HCT116 (cell line): Measurements from ENCODE around the gene KIRREL2. TPM values are rescaled to one million over a fixed set of nuclear protein-coding genes. Genes with fewer than 3 reads are reported as not detected.

Source experiments
- ATAC-seq: fragments of 200-7000 bp; cut with Tn5 transposase; 2 replicates; pipeline ENCODE4 v1.9.1; 2020; ENCODE audit warnings: mild to moderate bottlenecking, moderate library complexity
- BruUV-seq: library from RNA; stranded (reverse); fragments of 400-500 nt; replicated peaks from 2 replicates; lab custom pipeline; 2021; lab: Mats Ljungman, UMichigan
- CTCF ChIA-PET: fragments of 300-600 bp; sonication (Branson Sonifier 250); formaldehyde crosslinking; loops from one replicate; lab custom pipeline; 2021; ENCODE audit warnings: antibody characterized with exemption; lab: Charles Lee
- POLR2A ChIA-PET: fragments of 300-600, 350-600 bp; sonication (Branson Sonifier 250); formaldehyde crosslinking; loops from one replicate; lab custom pipeline; 2021; ENCODE audit warnings: antibody characterized with exemption; lab: Charles Lee
- RAD21 ChIA-PET, 2 experiments: fragments of 300-600 bp; sonication (Branson Sonifier 250); formaldehyde crosslinking; loops; one replicate each; lab custom pipeline; 2023; ENCODE audit warnings: low total read pairs in 2 of 2; ENCODE audit not compliant: uncharacterized antibody in 2 of 2, unreplicated experiment in 2 of 2, low non-redundant PET in 1 of 2; lab: Charles Lee
- DNase-seq: peaks from one replicate; pipeline ENCODE4 v3.0.0-alpha.2; 2010; ENCODE audit warnings: low read depth, low spot score
- H2AFZ ChIP-seq: fragments of 200-600 bp; shearing (Covaris generic), sonication (generic); 2 replicates; pipeline ENCODE4 v1.6.1; 2017; ENCODE audit warnings: low read depth, mixed run types, mixed read lengths, antibody characterized with exemption, low read length; ENCODE audit not compliant: poor library complexity, severe bottlenecking
- H3K27ac ChIP-seq: 2 replicates; pipeline ENCODE4 v1.5.1; 2012; ENCODE audit warnings: low read depth, low read length
- H3K27me3 ChIP-seq: fragments of 200-600 bp; sonication (generic); 2 replicates; pipeline ENCODE4 v1.6.1; 2016; ENCODE audit warnings: mixed run types, low read length, mixed read lengths; ENCODE audit not compliant: insufficient read depth
- H3K36me3 ChIP-seq, 2 experiments: fragments of 200-500 bp in 1 of 2; fragments of 200-600 bp in 1 of 2; sonication (Bioruptor generic) in 1 of 2; sonication (generic) in 1 of 2; 2 replicates each; pipeline versions ENCODE4 v1.5.1 to v1.6.1; 2014 to 2016; ENCODE audit warnings: low read length in 2 of 2, inconsistent platforms in 1 of 2, mixed read lengths in 1 of 2, mixed run types in 1 of 2; ENCODE audit not compliant: insufficient read depth in 2 of 2, control insufficient read depth in 1 of 2
- H3K4me1 ChIP-seq, 2 experiments: fragments of 200-600 bp in 1 of 2; sonication (generic) in 1 of 2; 2 replicates each; pipeline versions ENCODE4 v1.5.1 to v1.6.1; 2012 to 2017; ENCODE audit warnings: low read length in 2 of 2, inconsistent platforms in 1 of 2, mild to moderate bottlenecking in 1 of 2, mixed read lengths in 1 of 2, mixed run types in 1 of 2, moderate library complexity in 1 of 2; ENCODE audit not compliant: insufficient read depth in 2 of 2, control insufficient read depth in 1 of 2
- H3K4me2 ChIP-seq: fragments of 200-600 bp; sonication (generic); 2 replicates; pipeline ENCODE4 v1.6.1; 2017; ENCODE audit warnings: mixed run types, low read length, mixed read lengths
- H3K4me3 ChIP-seq, 2 experiments: fragments of 200-600 bp in 1 of 2; sonication (generic) in 1 of 2; replicated peaks in 1 of 2; 2 replicates each; pipeline ENCODE4 v1.5.1; 2011 to 2016; ENCODE audit warnings: low read length in 2 of 2, control low read depth in 1 of 2, low read depth in 1 of 2, mild to moderate bottlenecking in 1 of 2, mixed read lengths in 1 of 2, mixed run types in 1 of 2
- H3K79me2 ChIP-seq: fragments of 200-600 bp; sonication (generic); 2 replicates; pipeline ENCODE4 v1.6.1; 2017; ENCODE audit warnings: mild to moderate bottlenecking, mixed run types, low read length, moderate library complexity, mixed read lengths; ENCODE audit not compliant: insufficient read depth
- H3K9ac ChIP-seq: fragments of 200-600 bp; sonication (generic); 2 replicates; pipeline ENCODE4 v1.6.1; 2016; ENCODE audit warnings: low read length, mixed read lengths
- H3K9me2 ChIP-seq: fragments of 200-600 bp; sonication (generic), shearing (Covaris generic); 2 replicates; pipeline ENCODE4 v1.6.1; 2017; ENCODE audit warnings: mixed run types, mild to moderate bottlenecking, moderate library complexity; ENCODE audit not compliant: insufficient read depth
- H3K9me3 ChIP-seq, 2 experiments: fragments of 200-500 bp in 1 of 2; fragments of 200-600 bp in 1 of 2; sonication (Bioruptor generic) in 1 of 2; sonication (generic) in 1 of 2; 2 replicates each; pipeline ENCODE4 v1.6.1; 2014 to 2017; ENCODE audit warnings: low read length in 2 of 2, mixed read lengths in 2 of 2, inconsistent platforms in 1 of 2, low read depth in 1 of 2, mild to moderate bottlenecking in 1 of 2, mixed run types in 1 of 2, moderate library complexity in 1 of 2; ENCODE audit not compliant: control insufficient read depth in 1 of 2, insufficient read depth in 1 of 2
- H4K20me1 ChIP-seq: fragments of 200-600 bp; sonication (generic), shearing (Covaris generic); 2 replicates; pipeline ENCODE4 v1.6.1; 2017; ENCODE audit warnings: mixed run types, mild to moderate bottlenecking, moderate library complexity; ENCODE audit not compliant: insufficient read depth
- EZH2 ChIP-seq: fragments of 200-600 bp; sonication (generic); IDR thresholded peaks from 2 replicates; pipeline ENCODE4 v1.6.1; 2017; ENCODE audit warnings: antibody characterized with exemption, mixed run types
- RAD21 ChIP-seq: IDR thresholded peaks from 2 replicates; pipeline ENCODE4 v1.6.1; 2012; ENCODE audit warnings: low read depth, mild to moderate bottlenecking
- REST ChIP-seq: IDR thresholded peaks from 2 replicates; pipeline ENCODE4 v1.6.1; 2012; ENCODE audit warnings: low read depth
- ZFX ChIP-seq: fragments of 450-650 bp; IDR thresholded peaks from 2 replicates; pipeline ENCODE4 v1.6.1; 2017
- ZNF274 ChIP-seq: fragments of 200-500 bp; sonication (Bioruptor generic); IDR thresholded peaks from 2 replicates; pipeline ENCODE4 v1.6.1; 2014; ENCODE audit warnings: mild to moderate bottlenecking, low read depth, low read length, inconsistent platforms
- intact Hi-C: fragments of 100-400 bp; cut with micrococcal nuclease; formaldehyde crosslinking; loops from 2 replicates; pipeline ENCODE4 v1.10.0; 2022
- total RNA-seq: library from RNA; stranded (reverse); gene quantifications from one replicate; pipeline ENCODE4 v1.2.1, GENCODE V29; 2021; ENCODE audit not compliant: unreplicated experiment
- TF ChIP-seq, protein P1 (sequence below): IDR thresholded peaks from 2 replicates; pipeline ENCODE4 v1.6.1; 2012

Gene KIRREL2
- total RNA-seq, 1 experiment from 2014 or later: 1.3 TPM

- TF ChIP-seq EZH2: no peak
- no peak for TF ChIP-seq ZFX
- no peak for TF ChIP-seq RAD21
- TF ChIP-seq ZNF274: no peak
- TF ChIP-seq REST: peak; percentile 99
- TF ChIP-seq, protein P1, sequence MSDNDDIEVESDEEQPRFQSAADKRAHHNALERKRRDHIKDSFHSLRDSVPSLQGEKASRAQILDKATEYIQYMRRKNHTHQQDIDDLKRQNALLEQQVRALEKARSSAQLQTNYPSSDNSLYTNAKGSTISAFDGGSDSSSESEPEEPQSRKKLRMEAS: peak; percentile 17; the same call in 1 of the 2 replicates
- no peaks in the 10 kb centered on the region for H3K36me3 ChIP-seq
- no peaks in the 10 kb centered on the region for H3K4me1 ChIP-seq
- RAD21 ChIA-PET: no interaction called here
- no peak overlapping the region for H3K4me3 ChIP-seq
- H3K9me3 ChIP-seq: no peaks in the 10 kb centered on the region
- peak; percentile 60 for ATAC-seq
- peaks cover 33% of the 10 kb centered on the region for H3K27me3 ChIP-seq
- no peaks in the 10 kb centered on the region for H3K79me2 ChIP-seq
- no peak overlapping the region for H3K27ac ChIP-seq
- H4K20me1 ChIP-seq: no peaks in the 10 kb centered on the region
- no peak overlapping the region for H3K4me2 ChIP-seq
- no peak overlapping the region for H2AFZ ChIP-seq
- no peaks in the 10 kb centered on the region for H3K9me2 ChIP-seq
- no TSS peak for BruUV-seq
- no peak for DNase-seq
- CTCF ChIA-PET: no interaction called here
- intact Hi-C loops: loop anchor here (2.0 kb wide), 1 partner anchor 50 kb away; no protein-coding TSS in a partner anchor
- POLR2A ChIA-PET: no interaction called here
- no peak overlapping the region for H3K9ac ChIP-seq
These were observed 27.9 kb upstream of the KIRREL2 start for GRCh38 chr19:35828692-35829301.
